Smooth muscle cell (in vitro differentiated cells): Measurements from ENCODE around the gene PPP6R3. TPM values are rescaled to one million over a fixed set of nuclear protein-coding genes. Genes with fewer than 3 reads are reported as not detected.

Experiments used
- DNase-seq: peaks from one replicate; lab custom pipeline; 2025; ENCODE audit not compliant: unreplicated experiment; lab: John Stamatoyannopoulos, UW
- H2AFZ ChIP-seq: fragments of 200-600 bp; sonication (generic); 2 replicates; pipeline ENCODE4 v1.6.0; 2016; ENCODE audit warnings: antibody characterized with exemption, low read depth, mild to moderate bottlenecking
- H3F3A ChIP-seq: fragments of 200-600 bp; sonication (generic); 2 replicates; pipeline ENCODE4 v1.6.0; 2017; ENCODE audit warnings: antibody characterized with exemption, low read depth
- H3K27ac ChIP-seq: fragments of 200-600 bp; sonication (generic); 2 replicates; pipeline ENCODE4 v1.5.1; 2016; ENCODE audit warnings: low read depth, mild to moderate bottlenecking
- H3K27me3 ChIP-seq: fragments of 200-600 bp; sonication (generic); 2 replicates; pipeline ENCODE4 v1.6.1; 2016; ENCODE audit warnings: low read depth, mild to moderate bottlenecking
- H3K36me3 ChIP-seq: fragments of 200-600 bp; sonication (generic); 2 replicates; pipeline ENCODE4 v1.5.1; 2016; ENCODE audit warnings: low read depth
- H3K4me1 ChIP-seq: fragments of 200-600 bp; sonication (generic); 2 replicates; pipeline ENCODE4 v1.5.1; 2016; ENCODE audit warnings: low read depth
- H3K4me2 ChIP-seq: fragments of 200-600 bp; sonication (generic); 2 replicates; pipeline ENCODE4 v1.6.0; 2016; ENCODE audit warnings: mild to moderate bottlenecking
- H3K4me3 ChIP-seq: fragments of 200-600 bp; sonication (generic); 2 replicates; pipeline ENCODE4 v1.5.1; 2016; ENCODE audit warnings: mild to moderate bottlenecking
- H3K79me2 ChIP-seq: fragments of 200-600 bp; sonication (generic); 2 replicates; pipeline ENCODE4 v1.6.0; 2016; ENCODE audit warnings: low read depth, mild to moderate bottlenecking
- H3K9ac ChIP-seq: fragments of 200-600 bp; sonication (generic); 2 replicates; pipeline ENCODE4 v1.6.0; 2016; ENCODE audit warnings: low read depth
- H3K9me3 ChIP-seq: fragments of 200-600 bp; sonication (generic); replicated peaks from 2 replicates; pipeline ENCODE4 v1.5.1; 2016; ENCODE audit warnings: low read depth
- H4K20me1 ChIP-seq: fragments of 200-600 bp; sonication (generic); 2 replicates; pipeline ENCODE4 v1.6.0; 2016; ENCODE audit warnings: low read depth
- WGBS: methylation state at CpG from one replicate; pipeline ENCODE4 v1.1.7; 2016; ENCODE audit warnings: low lambda C conversion rate; 5-methylcytosine and 5-hydroxymethylcytosine counted together
- polyA plus RNA-seq: library from polyadenylated mRNA; unstranded; fragments of >200 nt; fragmentation: Nextera tagmentation; extraction: Ambion mirVana; gene quantifications from 2 replicates; pipeline ENCODE4 v1.2.1, GENCODE V29; 2016
- total RNA-seq: library from RNA; depleted of rRNA; stranded (reverse); fragments of >200 nt; gene quantifications from 2 replicates; pipeline ENCODE4 v1.2.3, GENCODE V29; 2014
- TF ChIP-seq, protein P1 (sequence below): fragments of 200-600 bp; sonication (generic); IDR thresholded peaks from 2 replicates; pipeline ENCODE4 v1.5.1; 2017; ENCODE audit warnings: borderline replicate concordance, mild to moderate bottlenecking, antibody characterized with exemption; ENCODE audit not compliant: insufficient read depth, poor library complexity, severe bottlenecking

The PPP6R3 gene
- total and polyA plus RNA-seq, 2 experiments from 2014 or later, result 28.4 to 121 TPM

DNA sequence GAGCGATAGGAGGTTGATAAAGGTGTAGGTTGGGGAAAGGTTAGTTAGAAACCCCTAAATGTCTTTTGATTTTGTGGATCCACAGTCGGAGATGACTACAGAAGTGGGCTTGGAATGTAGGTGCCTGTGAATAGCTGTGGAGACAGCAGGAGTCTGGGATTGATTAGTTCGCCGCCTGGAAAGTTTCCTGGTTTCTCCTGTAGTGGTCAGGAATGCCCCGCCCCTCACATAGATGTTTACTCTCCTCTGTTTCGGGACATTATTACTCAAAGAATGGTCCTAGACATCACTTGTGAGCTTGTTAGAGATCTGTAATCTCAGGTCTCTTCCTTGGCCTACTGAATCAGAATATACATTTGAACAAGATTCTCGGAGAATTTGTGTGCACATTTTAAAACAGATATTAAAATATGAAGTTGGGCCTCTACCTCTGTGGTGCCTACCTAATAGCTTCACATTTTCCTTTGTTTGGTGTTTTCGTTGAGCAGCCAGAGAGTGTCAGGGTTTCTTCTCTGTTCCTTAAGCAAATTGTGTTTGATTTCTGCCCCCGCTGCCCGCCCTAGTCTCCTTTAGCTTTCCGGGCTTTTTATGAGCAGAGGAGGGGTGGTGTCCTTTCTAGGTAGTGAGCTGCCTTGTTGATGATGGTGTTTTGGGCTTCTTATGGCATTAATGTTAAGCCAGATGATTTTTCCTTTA is 89.4 kb downstream of the PPP6R3 start:
- no peak for DNase-seq
- Histone ChIP-seq H3K27ac (peak overlapping the region; percentile 75), H3K36me3 (peaks cover 7% of the 10 kb centered on the region), H3K9ac (no peak overlapping the region), H3K27me3 (no peaks in the 10 kb centered on the region), H3K9me3 (no peaks in the 10 kb centered on the region), H3K4me1 (no peaks in the 10 kb centered on the region), H2AFZ (no peak overlapping the region), H3F3A (peaks cover 7% of the 10 kb centered on the region), H3K4me2 (peak overlapping the region; percentile 59), H3K4me3 (no peak overlapping the region), H3K79me2 (peaks cover 55% of the 10 kb centered on the region), H4K20me1 (peaks cover 97% of the 10 kb centered on the region)
- 79% methylated on average over 11 of the region's 11 CpGs for WGBS
- TF ChIP-seq, protein P1, sequence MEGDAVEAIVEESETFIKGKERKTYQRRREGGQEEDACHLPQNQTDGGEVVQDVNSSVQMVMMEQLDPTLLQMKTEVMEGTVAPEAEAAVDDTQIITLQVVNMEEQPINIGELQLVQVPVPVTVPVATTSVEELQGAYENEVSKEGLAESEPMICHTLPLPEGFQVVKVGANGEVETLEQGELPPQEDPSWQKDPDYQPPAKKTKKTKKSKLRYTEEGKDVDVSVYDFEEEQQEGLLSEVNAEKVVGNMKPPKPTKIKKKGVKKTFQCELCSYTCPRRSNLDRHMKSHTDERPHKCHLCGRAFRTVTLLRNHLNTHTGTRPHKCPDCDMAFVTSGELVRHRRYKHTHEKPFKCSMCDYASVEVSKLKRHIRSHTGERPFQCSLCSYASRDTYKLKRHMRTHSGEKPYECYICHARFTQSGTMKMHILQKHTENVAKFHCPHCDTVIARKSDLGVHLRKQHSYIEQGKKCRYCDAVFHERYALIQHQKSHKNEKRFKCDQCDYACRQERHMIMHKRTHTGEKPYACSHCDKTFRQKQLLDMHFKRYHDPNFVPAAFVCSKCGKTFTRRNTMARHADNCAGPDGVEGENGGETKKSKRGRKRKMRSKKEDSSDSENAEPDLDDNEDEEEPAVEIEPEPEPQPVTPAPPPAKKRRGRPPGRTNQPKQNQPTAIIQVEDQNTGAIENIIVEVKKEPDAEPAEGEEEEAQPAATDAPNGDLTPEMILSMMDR, result no peak

- peaks cover 10% of the 10 kb centered on the region for H3K36me3 ChIP-seq
- H3K27me3 ChIP-seq, result no peaks in the 10 kb centered on the region
- no peak for DNase-seq
- H3K9ac ChIP-seq, result no peak overlapping the region
- H3K9me3 ChIP-seq, result no peaks in the 10 kb centered on the region
- no peak overlapping the region for H2AFZ ChIP-seq
- H3K4me1 ChIP-seq, result no peaks in the 10 kb centered on the region
- peak overlapping the region; percentile 59 for H3K4me2 ChIP-seq
- no peak overlapping the region for H3K4me3 ChIP-seq
- 46% methylated on average over 4 of the region's 4 CpGs for WGBS
- peak overlapping the region; percentile 75 for H3K27ac ChIP-seq
- peaks cover 97% of the 10 kb centered on the region for H4K20me1 ChIP-seq
- TF ChIP-seq, protein P1, result no peak
- H3F3A ChIP-seq, result peaks cover 7% of the 10 kb centered on the region
- H3K79me2 ChIP-seq, result peaks cover 55% of the 10 kb centered on the region
Measured at GRCh38 chr11:68550485-68550817, 89.9 kb downstream of the PPP6R3 start.

- Histone ChIP-seq H2AFZ (no peak overlapping the region), H3K4me3 (no peak overlapping the region), H3K79me2 (peaks cover 52% of the 10 kb centered on the region), H3K4me2 (peak overlapping the region; percentile 59), H3K9me3 (no peaks in the 10 kb centered on the region), H3K36me3 (peaks cover 10% of the 10 kb centered on the region), H3K4me1 (no peaks in the 10 kb centered on the region), H4K20me1 (peaks cover 94% of the 10 kb centered on the region), H3F3A (peaks cover 7% of the 10 kb centered on the region), H3K27me3 (no peaks in the 10 kb centered on the region), H3K27ac (peak overlapping the region; percentile 75), H3K9ac (no peak overlapping the region)
- no peak for DNase-seq
- WGBS, result 93% methylated on average over 7 of the region's 7 CpGs
- TF ChIP-seq, protein P1, result no peak
Measured at GRCh38 chr11:68551223-68551622, 90.7 kb downstream of the PPP6R3 start.

GRCh38 chr11:68551777-68552176 is 91.2 kb downstream of the PPP6R3 start:
- no peaks in the 10 kb centered on the region for H3K9me3 ChIP-seq

More at GRCh38 chr11:68551777-68552176, 91.2 kb downstream of the PPP6R3 start:
- Histone ChIP-seq H3K27me3 (no peaks in the 10 kb centered on the region), H3K4me1 (no peaks in the 10 kb centered on the region), H3F3A (peaks cover 7% of the 10 kb centered on the region), H3K9ac (no peak overlapping the region), H3K36me3 (peaks cover 10% of the 10 kb centered on the region), H3K79me2 (peaks cover 53% of the 10 kb centered on the region), H3K4me3 (no peak overlapping the region), H3K27ac (no peak overlapping the region), H2AFZ (no peak overlapping the region), H4K20me1 (peaks cover 92% of the 10 kb centered on the region), H3K4me2 (no peak overlapping the region)
- WGBS, result 97% methylated on average over 3 of the region's 3 CpGs
- DNase-seq, result no peak
- TF ChIP-seq, protein P1, result no peak
